Activated CD8-positive, alpha-beta memory T cell treated with anti-CD3 and anti-CD28 coated beads, Interleukin-2, amount 10 ng/mL, durations not matched to agents 7 days and 5 days (primary cell): ENCODE data around the gene TNFRSF13B. TPM values are rescaled to one million over a fixed set of nuclear protein-coding genes. Genes with fewer than 3 reads are reported as not detected.
"Not testable (repeated sequence)": the region's sequence is repeated elsewhere in the genome, so short reads cannot be mapped to it uniquely, and the experiment has no call there.

Source experiments
- ATAC-seq: fragments of 150-1000 bp; cut with Tn5 transposase; one replicate; pipeline ENCODE4 v1.10.0; 2021; ENCODE audit warnings: moderate library complexity
- CTCF ChIA-PET: fragments of 350-600 bp; sonication (Branson Sonifier 250); formaldehyde crosslinking; loops from one replicate; lab custom pipeline; 2021; ENCODE audit warnings: antibody characterized with exemption; lab: Charles Lee
- DNase-seq: peaks from one replicate; pipeline ENCODE4 v3.0.0-alpha.2; 2020
- H3K27ac Mint-ChIP-seq: one replicate; pipeline ENCODE4 v1.8.0; 2021; ENCODE audit warnings: mild to moderate bottlenecking, mixed read lengths
- H3K27me3 Mint-ChIP-seq: one replicate; pipeline ENCODE4 v1.8.0; 2021; ENCODE audit warnings: mixed read lengths
- H3K36me3 Mint-ChIP-seq: one replicate; pipeline ENCODE4 v1.8.0; 2021; ENCODE audit warnings: mild to moderate bottlenecking, mixed read lengths
- H3K4me1 Mint-ChIP-seq: one replicate; pipeline ENCODE4 v1.8.0; 2021; ENCODE audit warnings: mixed read lengths
- H3K4me3 Mint-ChIP-seq: one replicate; pipeline ENCODE4 v1.8.0; 2021; ENCODE audit warnings: mild to moderate bottlenecking, moderate library complexity, mixed read lengths
- H3K9me3 Mint-ChIP-seq: one replicate; pipeline ENCODE4 v1.8.0; 2022; ENCODE audit warnings: low read depth, mixed read lengths
- total RNA-seq, 2 experiments: library from RNA; stranded (reverse); gene quantifications; one replicate each; pipeline ENCODE4 v1.2.3, GENCODE V29; 2021

TNFRSF13B gene
- total RNA-seq, 2 experiments from 2014 or later = not detected

- H3K9me3 Mint-ChIP-seq, H3K27me3 Mint-ChIP-seq, H3K36me3 Mint-ChIP-seq, CTCF ChIA-PET, H3K4me3 Mint-ChIP-seq, ATAC-seq, DNase-seq, H3K27ac Mint-ChIP-seq: not testable (repeated sequence)
- H3K4me1 Mint-ChIP-seq = peaks cover 21% of the 10 kb centered on the region
Measured at GRCh38 chr17:17013828-17014747, 42.2 kb upstream of the TNFRSF13B start.

GRCh38 chr17:17011043-17011907 is 39.4 kb upstream of the TNFRSF13B start:
- H3K4me1 Mint-ChIP-seq, H3K9me3 Mint-ChIP-seq: not testable (repeated sequence)

GRCh38 chr17:17010545-17011034 is 38.7 kb upstream of the TNFRSF13B start:
- H3K4me3 Mint-ChIP-seq, ATAC-seq, H3K36me3 Mint-ChIP-seq, H3K9me3 Mint-ChIP-seq, H3K27ac Mint-ChIP-seq, DNase-seq, H3K4me1 Mint-ChIP-seq, H3K27me3 Mint-ChIP-seq, CTCF ChIA-PET: not testable (repeated sequence)

More at GRCh38 chr17:17011043-17011907, 39.4 kb upstream of the TNFRSF13B start:
- ATAC-seq, H3K4me3 Mint-ChIP-seq, CTCF ChIA-PET, H3K27ac Mint-ChIP-seq, H3K36me3 Mint-ChIP-seq, H3K27me3 Mint-ChIP-seq, DNase-seq: not testable (repeated sequence)

- DNase-seq, CTCF ChIA-PET, H3K36me3 Mint-ChIP-seq, H3K27ac Mint-ChIP-seq, ATAC-seq, H3K27me3 Mint-ChIP-seq, H3K4me1 Mint-ChIP-seq, H3K4me3 Mint-ChIP-seq, H3K9me3 Mint-ChIP-seq: not testable (repeated sequence)
Measured at GRCh38 chr17:17009972-17010371, 38.1 kb upstream of the TNFRSF13B start.

- H3K27me3 Mint-ChIP-seq = not testable (repeated sequence)
- CTCF ChIA-PET = interaction anchor here (1.0 to 1.4 kb wide), 2 partner anchors 8 to 18 kb away, joined by 3 to 5 read pairs; no protein-coding TSS in a partner anchor
Measured at GRCh38 chr17:17008621-17009397, 36.9 kb upstream of the TNFRSF13B start.

GRCh38 chr17:17007891-17008290 is 36.0 kb upstream of the TNFRSF13B start:
- H3K27ac Mint-ChIP-seq, H3K9me3 Mint-ChIP-seq, H3K4me3 Mint-ChIP-seq, H3K27me3 Mint-ChIP-seq, H3K36me3 Mint-ChIP-seq, H3K4me1 Mint-ChIP-seq, ATAC-seq, DNase-seq, CTCF ChIA-PET: not testable (repeated sequence)

More at GRCh38 chr17:17008621-17009397, 36.9 kb upstream of the TNFRSF13B start:
- DNase-seq, ATAC-seq, H3K4me3 Mint-ChIP-seq, H3K9me3 Mint-ChIP-seq, H3K27ac Mint-ChIP-seq, H3K4me1 Mint-ChIP-seq, H3K36me3 Mint-ChIP-seq: not testable (repeated sequence)

GRCh38 chr17:17004997-17005614 is 33.2 kb upstream of the TNFRSF13B start:
- CTCF ChIA-PET, H3K9me3 Mint-ChIP-seq, DNase-seq, ATAC-seq, H3K4me3 Mint-ChIP-seq, H3K36me3 Mint-ChIP-seq, H3K27ac Mint-ChIP-seq, H3K27me3 Mint-ChIP-seq, H3K4me1 Mint-ChIP-seq: not testable (repeated sequence)

GRCh38 chr17:17004251-17004996 is 32.5 kb upstream of the TNFRSF13B start:
- Mint-ChIP-seq H3K27ac (no peak overlapping the region), H3K4me3 (no peak overlapping the region), H3K4me1 (no peaks in the 10 kb centered on the region), H3K9me3 (no peaks in the 10 kb centered on the region), H3K36me3 (no peaks in the 10 kb centered on the region), H3K27me3 (peaks cover 6% of the 10 kb centered on the region)
- ATAC-seq (no peak), DNase-seq (no peak)
- CTCF ChIA-PET = interaction anchor here (1.1 kb wide), 1 partner anchor 151 kb away, joined by 3 read pairs; no protein-coding TSS in a partner anchor

- DNase-seq, H3K4me1 Mint-ChIP-seq, H3K27ac Mint-ChIP-seq, ATAC-seq, H3K36me3 Mint-ChIP-seq, H3K27me3 Mint-ChIP-seq, H3K9me3 Mint-ChIP-seq, H3K4me3 Mint-ChIP-seq: not testable (repeated sequence)
- CTCF ChIA-PET = interaction anchor here (0.6 to 1.1 kb wide), 3 partner anchors 15 to 165 kb away, joined by 3 read pairs; no protein-coding TSS in a partner anchor
Measured at GRCh38 chr17:17002731-17003715, 31.1 kb upstream of the TNFRSF13B start.

- CTCF ChIA-PET = interaction anchor here (0.6 to 1.0 kb wide), 2 partner anchors 14 to 166 kb away, joined by 3 read pairs; no protein-coding TSS in a partner anchor
- Mint-ChIP-seq H3K9me3 (no peaks in the 10 kb centered on the region), H3K4me1 (no peaks in the 10 kb centered on the region), H3K27me3 (peaks cover 6% of the 10 kb centered on the region), H3K4me3 (no peak overlapping the region), H3K27ac (no peak overlapping the region), H3K36me3 (no peaks in the 10 kb centered on the region)
- DNase-seq (peak; percentile 82), ATAC-seq (peak; percentile 96)
Measured at GRCh38 chr17:17001874-17002520, 30.1 kb upstream of the TNFRSF13B start.
